ENCODE measurements around the gene ING1. TPM values are rescaled to one million over a fixed set of nuclear protein-coding genes. Genes with fewer than 3 reads are reported as not detected.
"Not testable (repeated sequence)": the region's sequence is repeated elsewhere in the genome, so short reads cannot be mapped to it uniquely, and the experiment has no call there.

The ING1 gene
- total RNA-seq, 2 donors from 2014 or later: 11.6 to 26.3 TPM

DNA sequence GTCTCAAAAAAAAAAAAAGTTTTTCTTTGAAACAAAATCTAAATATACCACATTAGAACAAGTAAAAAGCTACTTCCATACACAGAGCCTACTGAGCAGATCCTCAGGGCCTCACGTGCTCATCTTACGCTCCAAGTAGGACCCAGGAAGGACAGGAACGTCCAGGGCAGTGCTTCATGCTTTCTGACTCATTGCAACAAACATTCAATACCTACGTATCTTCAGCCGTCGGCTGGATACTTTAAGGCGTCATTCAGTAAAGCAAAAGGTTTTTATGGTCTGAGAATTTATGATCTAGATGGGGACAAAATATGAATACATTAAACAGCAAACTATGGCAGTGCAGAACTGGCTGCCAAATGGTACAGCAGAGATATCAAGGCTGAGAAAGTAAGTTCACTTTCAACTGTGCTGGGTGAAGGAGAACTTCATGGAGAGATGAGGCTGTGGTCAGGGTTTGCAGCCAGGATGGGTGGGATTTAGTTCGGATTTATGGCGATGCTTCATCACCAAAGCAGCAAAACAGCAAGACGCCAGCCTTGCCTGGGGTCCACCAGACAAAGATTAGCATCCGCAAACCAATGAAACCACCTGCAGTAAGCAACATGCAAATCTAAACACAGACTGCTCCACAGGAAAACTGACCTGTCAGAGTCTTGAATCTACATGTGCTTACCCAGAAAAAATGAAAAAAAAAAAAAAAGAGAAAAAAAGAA, 28.0 kb upstream of the ING1 start:
- H3K27ac ChIP-seq: no peak overlapping the region
- H3K36me3 ChIP-seq: peaks cover 48% of the 10 kb centered on the region
- no peaks in the 10 kb centered on the region for H3K9me3 ChIP-seq
- TF ChIP-seq, protein P1, sequence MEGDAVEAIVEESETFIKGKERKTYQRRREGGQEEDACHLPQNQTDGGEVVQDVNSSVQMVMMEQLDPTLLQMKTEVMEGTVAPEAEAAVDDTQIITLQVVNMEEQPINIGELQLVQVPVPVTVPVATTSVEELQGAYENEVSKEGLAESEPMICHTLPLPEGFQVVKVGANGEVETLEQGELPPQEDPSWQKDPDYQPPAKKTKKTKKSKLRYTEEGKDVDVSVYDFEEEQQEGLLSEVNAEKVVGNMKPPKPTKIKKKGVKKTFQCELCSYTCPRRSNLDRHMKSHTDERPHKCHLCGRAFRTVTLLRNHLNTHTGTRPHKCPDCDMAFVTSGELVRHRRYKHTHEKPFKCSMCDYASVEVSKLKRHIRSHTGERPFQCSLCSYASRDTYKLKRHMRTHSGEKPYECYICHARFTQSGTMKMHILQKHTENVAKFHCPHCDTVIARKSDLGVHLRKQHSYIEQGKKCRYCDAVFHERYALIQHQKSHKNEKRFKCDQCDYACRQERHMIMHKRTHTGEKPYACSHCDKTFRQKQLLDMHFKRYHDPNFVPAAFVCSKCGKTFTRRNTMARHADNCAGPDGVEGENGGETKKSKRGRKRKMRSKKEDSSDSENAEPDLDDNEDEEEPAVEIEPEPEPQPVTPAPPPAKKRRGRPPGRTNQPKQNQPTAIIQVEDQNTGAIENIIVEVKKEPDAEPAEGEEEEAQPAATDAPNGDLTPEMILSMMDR (IDR thresholded peaks at IDR 0.05): no peak
- no peak overlapping the region for H3K4me3 ChIP-seq
- H3K27me3 ChIP-seq (replicated peaks; ENCODE audit: insufficient read depth): no peaks in the 10 kb centered on the region
- no peaks in the 10 kb centered on the region for H3K4me1 ChIP-seq (ENCODE audit: control insufficient read depth in 1 of 2, low read depth in 2 of 2)
- DNase-seq (ENCODE audit: low spot score) (no peak), ATAC-seq (ENCODE audit: insufficient number of reproducible peaks, low FRiP score, low read depth) (no peak)

DNA sequence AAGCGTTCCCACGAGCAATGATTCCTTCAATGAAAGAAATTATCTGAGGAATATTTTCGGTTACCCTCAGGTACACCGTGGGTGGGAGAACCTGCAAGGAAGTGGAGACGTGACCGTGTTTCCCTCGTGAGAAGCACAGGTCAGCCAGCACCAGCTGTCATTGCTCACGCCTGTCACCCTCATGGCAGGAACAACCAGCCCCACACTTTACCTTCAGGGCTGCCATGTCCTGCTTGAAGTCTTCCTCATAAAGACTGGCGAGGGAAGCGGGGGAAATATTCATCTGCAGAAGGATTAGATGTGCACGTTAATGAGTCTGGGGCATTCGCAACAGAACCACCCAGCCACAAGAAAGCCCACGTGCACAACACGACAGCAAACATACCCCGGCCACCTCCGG, 25.8 kb upstream of the ING1 start:
- Histone ChIP-seq H3K36me3 (peaks cover 29% of the 10 kb centered on the region), H3K4me3 (no peak overlapping the region), H3K4me1 (ENCODE audit: control insufficient read depth in 1 of 2, low read depth in 2 of 2) (no peaks in the 10 kb centered on the region), H3K9me3 (no peaks in the 10 kb centered on the region), H3K27ac (no peak overlapping the region), H3K27me3 (replicated peaks; ENCODE audit: insufficient read depth) (no peaks in the 10 kb centered on the region)
- TF ChIP-seq, protein P1 (IDR thresholded peaks at IDR 0.05): no peak
- no peak for ATAC-seq (ENCODE audit: insufficient number of reproducible peaks, low FRiP score, low read depth)
- DNase-seq (ENCODE audit: low spot score): no peak

DNA sequence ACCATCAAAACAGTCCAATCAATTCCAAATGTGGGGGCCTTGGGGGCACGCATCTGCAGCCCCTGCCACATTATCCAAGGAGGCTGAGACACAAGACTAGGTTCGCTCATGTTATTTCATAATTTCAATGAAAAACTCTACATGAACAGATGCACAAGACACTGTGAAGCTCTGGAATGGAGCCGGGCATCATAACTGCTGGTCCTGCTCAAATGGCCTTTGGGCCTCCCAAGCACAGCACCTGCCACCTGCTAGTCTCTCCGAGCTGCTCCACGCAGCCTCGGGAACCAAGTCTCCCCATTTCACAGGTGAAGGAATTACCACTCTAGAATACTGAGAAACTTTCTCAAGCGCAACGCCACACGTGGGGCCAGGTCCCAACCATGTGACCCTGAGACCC, 24.5 kb upstream of the ING1 start:
- Histone ChIP-seq H3K27me3 (replicated peaks; ENCODE audit: insufficient read depth) (no peaks in the 10 kb centered on the region), H3K9me3 (no peaks in the 10 kb centered on the region), H3K4me1 (ENCODE audit: control insufficient read depth in 1 of 2, low read depth in 2 of 2) (no peaks in the 10 kb centered on the region), H3K4me3 (no peak overlapping the region), H3K27ac (no peak overlapping the region), H3K36me3 (peaks cover 31% of the 10 kb centered on the region)
- TF ChIP-seq, protein P1 (IDR thresholded peaks at IDR 0.05): no peak
- no peak for DNase-seq (ENCODE audit: low spot score)
- ATAC-seq (ENCODE audit: insufficient number of reproducible peaks, low FRiP score, low read depth): no peak

DNA sequence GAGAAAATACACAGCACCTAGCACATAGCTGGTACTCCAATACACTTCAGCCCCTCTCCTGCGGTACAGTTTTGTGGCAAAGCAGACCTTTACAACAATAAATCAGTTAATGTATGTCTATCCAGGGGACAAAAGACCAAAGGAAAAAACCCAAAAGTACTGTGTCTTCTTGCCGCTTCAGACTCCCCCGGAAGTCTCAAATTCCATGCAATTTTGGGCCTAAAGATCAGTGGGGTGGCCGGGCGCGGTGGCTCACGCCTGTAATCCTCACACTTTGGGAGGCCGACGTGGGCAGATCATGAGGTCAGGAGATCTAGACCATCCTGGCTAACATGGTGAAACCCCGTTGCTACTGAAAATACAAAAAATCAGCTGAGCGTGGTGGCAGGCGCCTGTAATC, 23.8 kb upstream of the ING1 start:
- ATAC-seq (ENCODE audit: insufficient number of reproducible peaks, low FRiP score, low read depth): no peak
- Histone ChIP-seq H3K27me3 (replicated peaks; ENCODE audit: insufficient read depth) (no peaks in the 10 kb centered on the region), H3K9me3 (no peaks in the 10 kb centered on the region), H3K4me3 (no peak overlapping the region), H3K4me1 (ENCODE audit: control insufficient read depth in 1 of 2, low read depth in 2 of 2) (no peaks in the 10 kb centered on the region), H3K36me3 (peaks cover 32% of the 10 kb centered on the region), H3K27ac (no peak overlapping the region)
- TF ChIP-seq, protein P1 (IDR thresholded peaks at IDR 0.05): no peak
- DNase-seq (ENCODE audit: low spot score): no peak

DNA sequence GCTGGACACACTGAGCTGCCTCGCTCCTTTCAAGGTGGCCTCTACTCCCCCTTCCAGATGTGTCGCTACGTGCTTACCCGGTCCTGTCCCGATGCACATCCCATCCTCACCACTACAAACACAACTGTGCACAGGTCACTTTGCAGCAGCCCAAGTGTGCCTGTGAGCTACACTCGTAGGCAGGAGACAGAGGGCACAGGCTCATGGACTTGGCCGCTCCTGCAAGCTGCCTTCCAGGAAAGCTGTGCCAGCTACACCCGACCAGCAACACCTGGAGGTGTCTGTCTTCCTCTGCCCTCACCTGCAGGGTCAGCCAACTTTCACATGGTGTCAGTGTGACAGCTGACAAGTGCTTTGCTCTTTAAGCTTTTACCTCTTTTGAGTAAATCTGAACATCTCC, 23.0 kb upstream of the ING1 start:
- TF ChIP-seq, protein P1 (IDR thresholded peaks at IDR 0.05): no peak
- H3K36me3 ChIP-seq: peaks cover 27% of the 10 kb centered on the region
- no peaks in the 10 kb centered on the region for H3K4me1 ChIP-seq (ENCODE audit: control insufficient read depth in 1 of 2, low read depth in 2 of 2)
- DNase-seq (ENCODE audit: low spot score) (no peak), ATAC-seq (ENCODE audit: insufficient number of reproducible peaks, low FRiP score, low read depth) (no peak)
- no peaks in the 10 kb centered on the region for H3K27me3 ChIP-seq (replicated peaks; ENCODE audit: insufficient read depth)
- H3K9me3 ChIP-seq: no peaks in the 10 kb centered on the region
- no peak overlapping the region for H3K27ac ChIP-seq
- no peak overlapping the region for H3K4me3 ChIP-seq

DNA sequence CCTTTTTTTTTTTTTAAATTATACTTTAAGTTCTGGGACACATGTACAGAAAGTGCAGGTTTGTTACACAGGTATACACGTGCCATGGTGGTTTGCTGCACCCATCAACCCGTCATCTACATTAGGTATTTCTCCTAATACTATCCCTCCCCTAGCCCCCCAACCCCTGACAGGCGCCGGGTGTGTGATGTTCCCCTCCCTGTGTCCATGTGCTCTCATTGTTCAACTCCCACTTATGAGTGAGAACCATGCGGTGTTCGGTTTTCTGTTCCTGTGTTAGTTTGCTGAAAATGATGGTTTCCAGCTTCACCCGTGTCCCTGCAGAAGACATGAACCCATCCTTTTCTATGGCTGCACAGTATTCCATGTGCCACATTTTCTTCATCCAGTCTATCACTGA, 17.7 kb upstream of the ING1 start:
- not testable (repeated sequence) for H3K27me3 ChIP-seq (replicated peaks; ENCODE audit: insufficient read depth); H3K4me3 ChIP-seq; DNase-seq (ENCODE audit: low spot score); H3K9me3 ChIP-seq; ATAC-seq (ENCODE audit: insufficient number of reproducible peaks, low FRiP score, low read depth); H3K27ac ChIP-seq; H3K4me1 ChIP-seq (ENCODE audit: control insufficient read depth in 1 of 2, low read depth in 2 of 2)
- peaks cover 39% of the 10 kb centered on the region for H3K36me3 ChIP-seq

Data from thoracic aorta (tissue), 2 donors.